Measurements from ENCODE around the gene TRAF7.

Gene TRAF7

GRCh38 chr16:2184346-2184745 is 28.8 kb downstream of the TRAF7 start:
- TF ChIP-seq CTCF (conservative IDR thresholded peaks at IDR 0.05): no peak
- TF ChIP-seq ZFX (IDR thresholded peaks at IDR 0.05): no peak
- H3K27ac ChIP-seq: no peak overlapping the region

GRCh38 chr16:2184962-2185361 is 29.4 kb downstream of the TRAF7 start:
- no peak overlapping the region for H3K27ac ChIP-seq

GRCh38 chr16:2186064-2186463 is 30.5 kb downstream of the TRAF7 start:
- TF ChIP-seq ZFX (IDR thresholded peaks at IDR 0.05) (no peak), CTCF (conservative IDR thresholded peaks at IDR 0.05) (no peak)
- no peak overlapping the region for H3K27ac ChIP-seq

More at GRCh38 chr16:2184962-2185361, 29.4 kb downstream of the TRAF7 start:
- TF ChIP-seq CTCF (conservative IDR thresholded peaks at IDR 0.05) (no peak), ZFX (IDR thresholded peaks at IDR 0.05) (no peak)

GRCh38 chr16:2186505-2186904 is 30.9 kb downstream of the TRAF7 start:
- TF ChIP-seq CTCF (conservative IDR thresholded peaks at IDR 0.05) (no peak), ZFX (IDR thresholded peaks at IDR 0.05) (no peak)

GRCh38 chr16:2187212-2187611 is 31.6 kb downstream of the TRAF7 start:
- TF ChIP-seq ZFX (IDR thresholded peaks at IDR 0.05) (no peak), CTCF (conservative IDR thresholded peaks at IDR 0.05) (no peak)
- no peak overlapping the region for H3K27ac ChIP-seq

More at GRCh38 chr16:2186505-2186904, 30.9 kb downstream of the TRAF7 start:
- H3K27ac ChIP-seq: no peak overlapping the region

- TF ChIP-seq CTCF (conservative IDR thresholded peaks at IDR 0.05): no peak
- no peak for TF ChIP-seq ZFX (IDR thresholded peaks at IDR 0.05)
- H3K27ac ChIP-seq: no peak overlapping the region
Observed at GRCh38 chr16:2188395-2188794, 32.8 kb downstream of the TRAF7 start.

- TF ChIP-seq ZFX (IDR thresholded peaks at IDR 0.05): no peak
- TF ChIP-seq CTCF (conservative IDR thresholded peaks at IDR 0.05): no peak
- no peak overlapping the region for H3K27ac ChIP-seq
Observed at GRCh38 chr16:2189252-2189893, 33.8 kb downstream of the TRAF7 start.
